Neural progenitor cell (in vitro differentiated cells): ENCODE data around the gene HSPB2. TPM values are rescaled to one million over a fixed set of nuclear protein-coding genes. Genes with fewer than 3 reads are reported as not detected.

Experiments
- DNase-seq: peaks from one replicate; pipeline ENCODE4 v3.0.0-alpha.2; 2016; ENCODE audit warnings: low spot score
- H2AFZ ChIP-seq: fragments of 200-600 bp; sonication (generic); replicated peaks from 2 replicates; pipeline ENCODE4 v1.6.1; 2016; ENCODE audit warnings: antibody characterized with exemption
- H3F3A ChIP-seq: fragments of 200-600 bp; sonication (generic); 2 replicates; pipeline ENCODE4 v1.6.1; 2016; ENCODE audit warnings: antibody characterized with exemption, low read depth
- H3K27ac ChIP-seq: fragments of 200-600 bp; sonication (generic); 2 replicates; pipeline ENCODE4 v1.5.1; 2016; ENCODE audit warnings: mild to moderate bottlenecking
- H3K27me3 ChIP-seq: fragments of 200-600 bp; sonication (generic); 2 replicates; pipeline ENCODE4 v1.6.1; 2016; ENCODE audit warnings: mild to moderate bottlenecking, moderate library complexity
- H3K36me3 ChIP-seq: fragments of 200-600 bp; sonication (generic); 2 replicates; pipeline ENCODE4 v1.5.1; 2016
- H3K4me1 ChIP-seq: fragments of 200-600 bp; sonication (generic); 2 replicates; pipeline ENCODE4 v1.6.1; 2016; ENCODE audit warnings: mixed run types
- H3K4me2 ChIP-seq: fragments of 200-600 bp; sonication (generic); 2 replicates; pipeline ENCODE4 v1.6.1; 2016
- H3K4me3 ChIP-seq: fragments of 200-600 bp; sonication (generic); 2 replicates; pipeline ENCODE4 v1.5.1; 2016
- H3K79me2 ChIP-seq: fragments of 200-600 bp; sonication (generic); 2 replicates; pipeline ENCODE4 v1.6.1; 2016; ENCODE audit warnings: low read depth
- H3K9ac ChIP-seq: fragments of 200-600 bp; sonication (generic); 2 replicates; pipeline ENCODE4 v1.6.1; 2016
- H3K9me3 ChIP-seq: fragments of 200-600 bp; sonication (generic); 2 replicates; pipeline ENCODE4 v1.5.1; 2016; ENCODE audit warnings: low read depth
- H4K20me1 ChIP-seq: fragments of 200-600 bp; sonication (generic); 2 replicates; pipeline ENCODE4 v1.6.1; 2016; ENCODE audit warnings: low read depth
- H3K27ac Mint-ChIP-seq: 3 replicates; pipeline ENCODE4 v1.8.0; 2021; ENCODE audit warnings: mixed read lengths
- H3K27me3 Mint-ChIP-seq: 2 replicates; pipeline ENCODE4 v1.8.0; 2022; ENCODE audit warnings: low read depth, mild to moderate bottlenecking, inconsistent platforms, moderate library complexity, mixed read lengths; ENCODE audit not compliant: insufficient read depth
- H3K36me3 Mint-ChIP-seq: 3 replicates; pipeline ENCODE4 v1.8.0; 2021; ENCODE audit warnings: mixed read lengths
- H3K4me1 Mint-ChIP-seq: 3 replicates; pipeline ENCODE4 v1.8.0; 2021; ENCODE audit warnings: mixed read lengths
- H3K4me3 Mint-ChIP-seq: 3 replicates; pipeline ENCODE4 v1.8.0; 2021; ENCODE audit warnings: mild to moderate bottlenecking, moderate library complexity, mixed read lengths
- H3K9me3 Mint-ChIP-seq: 3 replicates; pipeline ENCODE4 v1.8.0; 2020; ENCODE audit warnings: mixed read lengths
- CTCF ChIP-seq: fragments of 200-600 bp; sonication (generic); IDR thresholded peaks from 2 replicates; pipeline ENCODE4 v1.5.1; 2017; ENCODE audit warnings: antibody characterized with exemption, mild to moderate bottlenecking
- EZH2 ChIP-seq: fragments of 200-600 bp; sonication (generic); IDR thresholded peaks from 2 replicates; pipeline ENCODE4 v1.6.1; 2017; ENCODE audit warnings: antibody characterized with exemption, mild to moderate bottlenecking, moderate library complexity
- EZH2phosphoT487 ChIP-seq: fragments of 200-600 bp; sonication (generic); IDR thresholded peaks from 2 replicates; pipeline ENCODE4 v1.6.1; 2017; ENCODE audit warnings: antibody characterized with exemption
- total RNA-seq: library from RNA; depleted of rRNA; stranded (reverse); fragments of >200 nt; gene quantifications from 2 replicates; pipeline ENCODE4 v1.2.3, GENCODE V29; 2015; ENCODE audit warnings: low replicate concordance

HSPB2 gene
- total RNA-seq, result not detected in 2 replicates

- Mint-ChIP-seq H3K4me1 (peaks cover 10% of the 10 kb centered on the region), H3K4me3 (no peak within 1 kb of the TSS), H3K9me3 (no peaks in the 10 kb centered on the region), H3K36me3 (no peaks in the 10 kb centered on the region), H3K27me3 (no peaks in the 10 kb centered on the region), H3K27ac (peak within 1 kb of the TSS; percentile 39)
- H3K79me2 ChIP-seq, result no peaks in the 10 kb centered on the region
- TF ChIP-seq EZH2, result no peak
- TF ChIP-seq CTCF, result no peak
- no peak for TF ChIP-seq EZH2phosphoT487
- H3K4me2 ChIP-seq, result no peak within 1 kb of the TSS
- no peaks in the 10 kb centered on the region for H3K9me3 ChIP-seq
- H3K4me3 ChIP-seq, result no peak within 1 kb of the TSS
- H3K27me3 ChIP-seq, result no peaks in the 10 kb centered on the region
- peak within 1 kb of the TSS; percentile 76 for H2AFZ ChIP-seq
- DNase-seq, result no peak
- H3K36me3 ChIP-seq, result no peaks in the 10 kb centered on the region
- no peak within 1 kb of the TSS for H3K9ac ChIP-seq
- H3K4me1 ChIP-seq, result peaks cover 9% of the 10 kb centered on the region
- no peak within 1 kb of the TSS for H3K27ac ChIP-seq
- no peaks in the 10 kb centered on the region for H3F3A ChIP-seq
- no peaks in the 10 kb centered on the region for H4K20me1 ChIP-seq
Observed at GRCh38 chr11:111912535-111912934, at the start of gene HSPB2. Gene HSPB2, plus strand, starts transcription at chr11:111912734. Its CDS starts 96 bp downstream, at chr11:111912830.

GRCh38 chr11:111870113-111870512 lies 42.4 kb upstream of the HSPB2 start:
- no peak for DNase-seq
- Histone ChIP-seq H3K27me3 (no peaks in the 10 kb centered on the region), H3K4me3 (peak overlapping the region; percentile 85), H3K4me2 (peak overlapping the region; percentile 86), H4K20me1 (no peaks in the 10 kb centered on the region), H3K4me1 (no peaks in the 10 kb centered on the region), H3K9me3 (no peaks in the 10 kb centered on the region), H3F3A (peaks cover 18% of the 10 kb centered on the region), H3K36me3 (peaks cover 7% of the 10 kb centered on the region), H3K9ac (no peak overlapping the region), H3K27ac (no peak overlapping the region), H3K79me2 (peaks cover 7% of the 10 kb centered on the region), H2AFZ (no peak overlapping the region)
- H3K9me3 Mint-ChIP-seq, result no peaks in the 10 kb centered on the region
- peaks cover 5% of the 10 kb centered on the region for H3K27me3 Mint-ChIP-seq
- no peak for TF ChIP-seq EZH2phosphoT487
- no peak for TF ChIP-seq EZH2
- no peak for TF ChIP-seq CTCF
- H3K36me3 Mint-ChIP-seq, result peaks cover 17% of the 10 kb centered on the region
- H3K4me1 Mint-ChIP-seq, result peaks cover 15% of the 10 kb centered on the region
- H3K27ac Mint-ChIP-seq, result no peak overlapping the region
- peak overlapping the region; percentile 46 for H3K4me3 Mint-ChIP-seq

- H3K36me3 ChIP-seq, result peaks cover 7% of the 10 kb centered on the region
- H2AFZ ChIP-seq, result peak overlapping the region; percentile 80
- TF ChIP-seq EZH2phosphoT487 (no peak), CTCF (no peak), EZH2 (no peak)
- H3K4me1 Mint-ChIP-seq, result peaks cover 15% of the 10 kb centered on the region
- no peaks in the 10 kb centered on the region for H3K27me3 ChIP-seq
- no peak overlapping the region for H3K27ac ChIP-seq
- peak overlapping the region; percentile 96 for H3K4me3 Mint-ChIP-seq
- H3F3A ChIP-seq, result peaks cover 18% of the 10 kb centered on the region
- DNase-seq, result no peak
- H3K9ac ChIP-seq, result peak overlapping the region; percentile 44
- H3K4me3 ChIP-seq, result peak overlapping the region; percentile 85
- peak overlapping the region; percentile 86 for H3K4me2 ChIP-seq
- no peak overlapping the region for H3K27ac Mint-ChIP-seq
- no peaks in the 10 kb centered on the region for H3K9me3 Mint-ChIP-seq
- H4K20me1 ChIP-seq, result no peaks in the 10 kb centered on the region
- H3K79me2 ChIP-seq, result peaks cover 7% of the 10 kb centered on the region
- H3K9me3 ChIP-seq, result no peaks in the 10 kb centered on the region
- H3K36me3 Mint-ChIP-seq, result peaks cover 17% of the 10 kb centered on the region
- no peaks in the 10 kb centered on the region for H3K4me1 ChIP-seq
- peaks cover 5% of the 10 kb centered on the region for H3K27me3 Mint-ChIP-seq
Observed at GRCh38 chr11:111870522-111870885, 42.0 kb upstream of the HSPB2 start.
